GM20431 (cell line): ENCODE results near the gene POLR1H.
"Not testable (repeated sequence)": the region's sequence is repeated elsewhere in the genome, so short reads cannot be mapped to it uniquely, and the experiment has no call there.

Experiments
- in situ Hi-C: fragments of 300-500 bp; cut with MseI, MboI; formaldehyde crosslinking; loops from one replicate; pipeline ENCODE4 v1.15.0; 2020; ENCODE audit warnings: low sequenced_read_pairs; ENCODE audit not compliant: unreplicated experiment

The POLR1H gene

GRCh38 chr6:30061092-30061857 is at the start of gene POLR1H:
TSS of gene POLR1H (plus strand) at chr6:30061265. CDS start at chr6:30061525, 260 bp downstream.
- in situ Hi-C loops: no loop called here

GRCh38 chr6:30013291-30013922 is 47.7 kb upstream of the POLR1H start:
- in situ Hi-C loops: loop anchor here (25.0 kb wide), 1 partner anchor 276 kb away; no protein-coding TSS in a partner anchor

GRCh38 chr6:30019819-30020218 is 41.2 kb upstream of the POLR1H start:
- in situ Hi-C loops: loop anchor here (25.0 kb wide), 1 partner anchor 283 kb away; no protein-coding TSS in a partner anchor

GRCh38 chr6:30020626-30021025 is 40.4 kb upstream of the POLR1H start:
- in situ Hi-C loops: loop anchor here (25.0 kb wide), 1 partner anchor 283 kb away; no protein-coding TSS in a partner anchor

GRCh38 chr6:30022189-30022588 is 38.9 kb upstream of the POLR1H start:
- in situ Hi-C loops: loop anchor here (25.0 kb wide), 1 partner anchor 285 kb away; no protein-coding TSS in a partner anchor

GRCh38 chr6:30022712-30023111 is 38.4 kb upstream of the POLR1H start:
- in situ Hi-C loops: loop anchor here (25.0 kb wide), 1 partner anchor 285 kb away; no protein-coding TSS in a partner anchor

GRCh38 chr6:30025186-30025585 is 35.9 kb upstream of the POLR1H start:
- in situ Hi-C loops: no loop called here

GRCh38 chr6:30029588-30029987 is 31.5 kb upstream of the POLR1H start:
- in situ Hi-C loops: no loop called here

- in situ Hi-C loops: no loop called here
Measured at GRCh38 chr6:30031381-30031780, 29.7 kb upstream of the POLR1H start.

GRCh38 chr6:30033440-30033839 is 27.6 kb upstream of the POLR1H start:
- in situ Hi-C loops: not testable (repeated sequence)

GRCh38 chr6:30035784-30036183 is 25.3 kb upstream of the POLR1H start:
- in situ Hi-C loops: no loop called here

- in situ Hi-C loops: no loop called here
Measured at GRCh38 chr6:30037182-30037788, 23.8 kb upstream of the POLR1H start.

GRCh38 chr6:30041221-30041620 is 19.8 kb upstream of the POLR1H start:
- in situ Hi-C loops: no loop called here

- in situ Hi-C loops: no loop called here
Measured at GRCh38 chr6:30041821-30042220, 19.2 kb upstream of the POLR1H start.

GRCh38 chr6:30042476-30042875 is 18.6 kb upstream of the POLR1H start:
- in situ Hi-C loops: no loop called here

- in situ Hi-C loops: no loop called here
Measured at GRCh38 chr6:30042914-30043313, 18.2 kb upstream of the POLR1H start.

- in situ Hi-C loops: no loop called here
Measured at GRCh38 chr6:30043744-30044143, 17.3 kb upstream of the POLR1H start.

- in situ Hi-C loops: no loop called here
Measured at GRCh38 chr6:30044630-30045029, 16.4 kb upstream of the POLR1H start.

- in situ Hi-C loops: no loop called here
Measured at GRCh38 chr6:30047220-30047619, 13.8 kb upstream of the POLR1H start.

- in situ Hi-C loops: no loop called here
Measured at GRCh38 chr6:30053682-30054081, 7.4 kb upstream of the POLR1H start.

GRCh38 chr6:30055513-30055912 is 5.6 kb upstream of the POLR1H start:
- in situ Hi-C loops: no loop called here
